HepG2 (cell line): ENCODE measurements around the gene ARHGEF39.

ENCODE experiments used
- ARNT ChIP-seq: fragments of 450-650 bp; IDR thresholded peaks from 2 replicates; pipeline ENCODE4 v1.6.1; 2017
- BRF2 ChIP-seq: sonication (generic); formaldehyde crosslinking; IDR thresholded peaks from 2 replicates; pipeline ENCODE4 v1.8.1; 2022; ENCODE audit warnings: mild to moderate bottlenecking, missing genetic modification reagents
- CEBPB ChIP-seq: IDR thresholded peaks from 2 replicates; pipeline ENCODE4 v1.6.1; 2011; ENCODE audit warnings: low read depth, low read length, improper control_type of control experiment, borderline replicate concordance
- CHD2 ChIP-seq: IDR thresholded peaks from 2 replicates; pipeline ENCODE4 v1.6.1; 2011; ENCODE audit warnings: low read depth, low read length, improper control_type of control experiment
- CTCF ChIP-seq: sonication (generic); formaldehyde crosslinking; IDR thresholded peaks from 2 replicates; pipeline ENCODE4 v1.5.0; 2020; ENCODE audit warnings: mild to moderate bottlenecking, missing genetic modification reagents, moderate library complexity
- FOXK2 ChIP-seq: fragments of 450-650 bp; IDR thresholded peaks from 2 replicates; pipeline ENCODE4 v1.6.1; 2016
- GPN1 ChIP-seq: sonication (generic); formaldehyde crosslinking; IDR thresholded peaks from 2 replicates; pipeline ENCODE4 v1.5.1; 2020; ENCODE audit warnings: missing genetic modification reagents, borderline replicate concordance
- MLX ChIP-seq: IDR thresholded peaks from 2 replicates; pipeline ENCODE4 v1.6.1; 2016
- NFIC ChIP-seq: IDR thresholded peaks from 2 replicates; pipeline ENCODE4 v1.6.1; 2012; ENCODE audit warnings: mild to moderate bottlenecking, low read length, inconsistent platforms
- PHF21A ChIP-seq: sonication (generic); formaldehyde crosslinking; IDR thresholded peaks from 2 replicates; pipeline ENCODE4 v1.5.0; 2020; ENCODE audit warnings: mild to moderate bottlenecking, missing genetic modification reagents
- REST ChIP-seq, 2 experiments: IDR thresholded peaks; 2 replicates each; pipeline ENCODE4 v1.6.1; 2011 to 2012; ENCODE audit warnings: low read length in 2 of 2, borderline replicate concordance in 1 of 2, low read depth in 1 of 2, mild to moderate bottlenecking in 1 of 2, moderate library complexity in 1 of 2
- SMARCE1 ChIP-seq: fragments of 450-650 bp; IDR thresholded peaks from 2 replicates; pipeline ENCODE4 v1.6.1; 2017; ENCODE audit warnings: borderline replicate concordance
- STAG1 ChIP-seq: sonication (generic); formaldehyde crosslinking; IDR thresholded peaks from 2 replicates; pipeline ENCODE4 v1.4.0; 2020; ENCODE audit warnings: missing genetic modification reagents

GRCh38 chr9:35618854-35619799 is 45.9 kb downstream of the ARHGEF39 start:
- no peak for TF ChIP-seq CEBPB
- no peak for TF ChIP-seq GPN1 (CRISPR knock-in tag)
- TF ChIP-seq MLX (CRISPR knock-in tag) = no peak
- TF ChIP-seq FOXK2 = no peak
- TF ChIP-seq BRF2 (CRISPR knock-in tag) = no peak
- TF ChIP-seq STAG1 (CRISPR knock-in tag) = no peak
- TF ChIP-seq CTCF = no peak
- TF ChIP-seq REST (IDR thresholded peaks at IDR 0.05; ENCODE audit: borderline replicate concordance in 1 of 2, low read depth in 1 of 2, low read length in 2 of 2) = no peak
- no peak for TF ChIP-seq PHF21A
- TF ChIP-seq NFIC = no peak
- no peak for TF ChIP-seq SMARCE1
- TF ChIP-seq CHD2 = no peak
- no peak for TF ChIP-seq ARNT
